AG04449 (cell line): ENCODE results near the gene MYH6.

Source experiments
- CTCF ChIA-PET: fragments of 350-600 bp; formaldehyde crosslinking; extraction: SDS; loops from one replicate; lab custom pipeline; 2021; ENCODE audit warnings: antibody characterized with exemption; lab: Yijun Ruan, JAX
- POLR2A ChIA-PET: fragments of 400-600, 350-600 bp; formaldehyde crosslinking; extraction: SDS; loops from one replicate; lab custom pipeline; 2020; ENCODE audit warnings: antibody characterized with exemption, inconsistent platforms; lab: Yijun Ruan, JAX
- DNase-seq: peaks from one replicate; pipeline ENCODE4 v3.0.0-alpha.2; 2010; ENCODE audit warnings: low read depth, low spot score
- H3K4me3 ChIP-seq: 2 replicates; pipeline ENCODE4 v1.5.1; 2011; ENCODE audit warnings: low read depth, mild to moderate bottlenecking, control low read depth, low read length
- CTCF ChIP-seq: IDR thresholded peaks from one replicate; pipeline ENCODE4 v1.5.1; 2011; ENCODE audit warnings: mild to moderate bottlenecking, moderate library complexity, low read length, control low read depth, inconsistent platforms; ENCODE audit not compliant: insufficient read depth; ENCODE audit errors: missing control alignments

MYH6 gene

GRCh38 chr14:23415821-23416778 is 8.0 kb upstream of the MYH6 start:
- DNase-seq, result no peak
- TF ChIP-seq CTCF, result no peak
- ChIA-PET POLR2A (interaction anchor here (0.6 kb wide), 1 partner anchor 87 kb away, joined by 4 read pairs; no protein-coding TSS in a partner anchor), CTCF (interaction anchor here (1.5 kb wide), 1 partner anchor 8 kb away, joined by 3 read pairs; no protein-coding TSS in a partner anchor)
- H3K4me3 ChIP-seq, result no peak overlapping the region

GRCh38 chr14:23414906-23415820 is 7.1 kb upstream of the MYH6 start:
- ChIA-PET CTCF (interaction anchor here (1.5 kb wide), 1 partner anchor 9 kb away, joined by 3 read pairs; no protein-coding TSS in a partner anchor), POLR2A (no interaction called here)

GRCh38 chr14:23414254-23414653 is 6.2 kb upstream of the MYH6 start:
- DNase-seq, result no peak
- TF ChIP-seq CTCF, result no peak
- H3K4me3 ChIP-seq, result no peak overlapping the region
- ChIA-PET CTCF (interaction anchor here (1.5 kb wide), 1 partner anchor 10 kb away, joined by 3 read pairs; no protein-coding TSS in a partner anchor), POLR2A (no interaction called here)

More at GRCh38 chr14:23414906-23415820, 7.1 kb upstream of the MYH6 start:
- H3K4me3 ChIP-seq, result no peak overlapping the region
- no peak for TF ChIP-seq CTCF
- no peak for DNase-seq

- TF ChIP-seq CTCF, result no peak
- H3K4me3 ChIP-seq, result no peak overlapping the region
- ChIA-PET POLR2A (no interaction called here), CTCF (no interaction called here)
- DNase-seq, result no peak
Observed at GRCh38 chr14:23413681-23414080, 5.6 kb upstream of the MYH6 start.

- H3K4me3 ChIP-seq, result no peak overlapping the region
- no peak for DNase-seq
- POLR2A ChIA-PET, result no interaction called here
- no peak for TF ChIP-seq CTCF
- CTCF ChIA-PET, result interaction anchor here (1.8 kb wide), 1 partner anchor 32 kb away, joined by 5 read pairs; no protein-coding TSS in a partner anchor
Observed at GRCh38 chr14:23411563-23412525, 3.8 kb upstream of the MYH6 start.
